HG03196 (cell line): ENCODE measurements around the gene PIP5K1A.
"Not testable (repeated sequence)": the region's sequence is repeated elsewhere in the genome, so short reads cannot be mapped to it uniquely, and the experiment has no call there.

Source experiments
- ATAC-seq: cut with Tn5 transposase; IDR thresholded peaks from one replicate; pipeline ENCODE4 v1.9.1; 2021; ENCODE audit not compliant: unreplicated experiment

PIP5K1A gene

DNA sequence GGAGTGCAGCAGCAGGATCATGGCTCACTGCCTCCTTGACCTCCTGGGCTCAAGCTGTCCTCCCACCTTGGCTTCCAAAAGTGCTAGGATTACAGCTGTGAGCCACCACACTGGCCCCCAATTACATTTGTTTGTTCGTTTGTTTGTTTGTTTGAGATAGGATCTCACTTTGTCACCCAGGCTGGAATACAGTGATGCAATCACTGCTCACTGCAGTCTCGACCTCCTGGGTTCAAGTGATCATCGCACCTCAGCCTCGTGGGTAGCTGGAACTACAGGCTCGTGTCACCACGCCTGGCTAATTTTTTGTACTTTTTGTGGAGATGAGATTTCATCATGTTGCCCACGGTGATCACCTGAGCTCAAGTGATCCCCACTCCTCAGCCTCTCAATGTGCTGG is 6.3 kb upstream of the PIP5K1A start:
- ATAC-seq, result no peak

GRCh38 chr1:151193304-151193703 is 5.0 kb upstream of the PIP5K1A start:
- no peak for ATAC-seq

GRCh38 chr1:151193856-151194255 is 4.5 kb upstream of the PIP5K1A start:
- no peak for ATAC-seq

GRCh38 chr1:151194894-151195594 is 3.3 kb upstream of the PIP5K1A start:
- not testable (repeated sequence) for ATAC-seq

- ATAC-seq, result no peak
Measured at GRCh38 chr1:151196292-151196800, 2.0 kb upstream of the PIP5K1A start.

GRCh38 chr1:151197863-151198253 is 494 bp upstream of the PIP5K1A start:
- ATAC-seq, result no peak

GRCh38 chr1:151199873-151200581 is 1.7 kb downstream of the PIP5K1A start:
- no peak for ATAC-seq

DNA sequence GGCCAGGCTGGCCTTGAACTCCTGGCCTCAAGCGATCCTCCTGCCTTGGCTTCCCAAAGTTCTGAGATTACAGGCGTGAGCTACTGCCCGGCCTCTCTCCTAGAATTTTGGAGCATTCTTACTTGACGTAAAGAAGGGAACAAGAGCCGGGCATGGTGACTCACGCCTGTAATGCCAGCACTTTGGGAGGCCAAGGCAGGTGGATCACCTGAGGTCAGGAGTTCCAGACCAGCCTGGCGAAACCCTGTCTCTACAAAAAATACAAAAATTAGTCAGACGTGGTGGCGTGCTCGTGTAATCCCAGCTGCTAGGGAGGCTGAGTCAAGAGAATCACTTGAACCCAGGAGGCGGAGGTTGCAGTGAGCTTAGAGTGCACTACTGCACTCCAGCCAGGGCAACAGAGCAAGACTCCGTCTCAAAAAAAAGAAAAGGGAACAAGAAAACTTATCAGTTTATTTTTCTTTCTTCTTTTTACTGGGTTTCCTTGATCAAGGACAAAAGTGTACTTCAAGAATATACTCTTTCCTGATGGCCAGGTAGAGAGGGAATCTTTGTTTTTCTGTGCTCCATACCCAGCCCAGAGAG is 7.1 kb downstream of the PIP5K1A start:
- ATAC-seq, result not testable (repeated sequence)

DNA sequence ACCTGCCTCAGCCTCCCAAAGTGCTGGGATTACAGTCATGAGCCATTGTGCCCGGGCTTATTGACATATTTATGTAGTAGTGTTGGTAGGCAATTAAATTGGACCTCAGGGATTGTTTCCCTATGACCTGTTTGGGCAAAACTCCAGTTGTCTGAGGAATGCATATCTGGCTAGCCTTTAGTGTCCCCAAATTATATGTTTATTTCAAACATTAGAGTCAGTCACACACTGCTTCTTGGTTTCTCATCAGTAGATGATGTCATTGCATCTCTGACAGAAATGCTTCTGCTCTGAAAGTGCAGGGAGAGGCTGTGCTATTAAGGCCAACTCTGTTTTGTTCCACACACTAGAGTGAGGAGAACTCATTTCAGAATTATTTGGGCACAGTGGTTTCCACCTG is 12.5 kb downstream of the PIP5K1A start:
- ATAC-seq, result no peak

GRCh38 chr1:151211972-151212705 is 13.8 kb downstream of the PIP5K1A start:
- ATAC-seq, result no peak

DNA sequence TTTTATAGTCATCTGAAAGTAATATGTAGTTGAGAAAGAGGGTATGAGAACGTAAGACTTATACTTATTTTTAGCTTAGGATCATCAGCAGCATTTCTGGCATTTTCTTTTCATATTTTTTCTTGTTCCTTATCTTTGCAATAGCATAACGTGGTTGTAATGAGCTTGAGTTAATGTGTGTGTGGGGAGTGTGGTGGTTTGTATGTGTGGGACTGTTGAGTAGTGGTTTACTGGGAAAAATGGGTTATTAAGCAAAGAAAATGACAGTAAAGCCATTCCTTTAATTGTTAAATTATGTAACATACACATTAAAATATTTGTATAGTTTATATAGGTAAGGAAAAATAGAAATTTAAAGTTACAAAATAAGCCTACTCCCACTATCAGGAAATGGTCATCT is 15.2 kb downstream of the PIP5K1A start:
- no peak for ATAC-seq

GRCh38 chr1:151221616-151222015 is 23.3 kb downstream of the PIP5K1A start:
- no peak for ATAC-seq

- ATAC-seq, result no peak
Measured at GRCh38 chr1:151222130-151222529, 23.8 kb downstream of the PIP5K1A start.

DNA sequence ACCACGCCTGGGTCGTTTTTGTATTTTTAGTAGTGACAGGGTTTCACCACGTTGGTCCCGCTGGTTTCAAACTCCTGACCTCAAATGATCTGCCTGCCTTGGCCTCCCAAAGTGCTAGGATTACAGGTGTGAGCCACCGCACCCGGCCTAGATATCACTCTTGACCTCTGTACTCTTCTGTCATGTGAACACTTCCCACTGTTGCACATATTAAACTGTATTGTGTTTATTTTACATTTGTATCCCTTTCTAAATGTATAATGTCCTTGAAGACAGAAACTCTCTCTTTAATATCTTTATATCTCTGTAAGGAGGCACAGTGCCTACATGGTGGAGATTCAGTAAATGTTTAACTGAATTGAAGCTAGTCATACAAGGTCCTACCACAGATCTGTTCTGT is 36.9 kb downstream of the PIP5K1A start:
- ATAC-seq, result no peak

DNA sequence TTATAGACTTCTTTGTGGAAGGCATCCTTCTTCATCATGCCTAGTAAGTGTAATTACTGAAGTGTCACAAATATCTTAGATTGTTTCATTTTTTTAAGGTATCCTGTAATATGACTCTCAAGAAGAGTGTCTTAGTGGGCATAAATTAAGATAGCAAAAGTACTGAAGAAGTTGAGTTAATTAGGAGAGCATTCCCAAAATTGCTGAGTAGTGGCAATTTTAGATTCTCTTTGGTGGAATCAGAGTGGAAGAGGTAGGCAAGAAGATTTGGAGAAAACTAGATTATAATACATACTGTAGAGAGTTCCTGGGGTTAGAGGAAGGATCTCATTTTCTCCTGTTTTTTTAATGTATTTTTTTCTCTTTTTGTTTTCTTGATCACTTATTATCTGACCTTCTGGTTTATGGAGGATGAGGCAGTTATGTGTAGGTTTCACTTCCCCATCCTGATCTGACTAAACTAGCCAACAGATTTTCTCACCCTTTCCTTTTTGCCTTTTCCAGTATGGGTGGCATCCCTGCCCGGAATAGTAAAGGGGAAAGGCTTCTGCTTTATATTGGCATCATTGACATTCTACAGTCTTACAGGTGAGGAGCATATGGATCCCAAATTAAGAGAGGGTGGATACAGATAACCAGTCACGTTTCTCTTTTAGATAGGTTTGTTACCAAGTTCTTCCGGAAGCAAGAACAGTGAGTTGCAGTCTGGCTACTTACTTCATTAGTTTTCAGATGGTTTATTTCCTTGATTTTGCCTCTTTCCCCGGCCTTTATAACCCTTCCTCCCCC is 39.5 kb downstream of the PIP5K1A start:
- no peak for ATAC-seq

GRCh38 chr1:151238467-151238739 is 40.1 kb downstream of the PIP5K1A start:
- no peak for ATAC-seq

- ATAC-seq, result no peak
Measured at GRCh38 chr1:151242442-151242841, 44.1 kb downstream of the PIP5K1A start.

DNA sequence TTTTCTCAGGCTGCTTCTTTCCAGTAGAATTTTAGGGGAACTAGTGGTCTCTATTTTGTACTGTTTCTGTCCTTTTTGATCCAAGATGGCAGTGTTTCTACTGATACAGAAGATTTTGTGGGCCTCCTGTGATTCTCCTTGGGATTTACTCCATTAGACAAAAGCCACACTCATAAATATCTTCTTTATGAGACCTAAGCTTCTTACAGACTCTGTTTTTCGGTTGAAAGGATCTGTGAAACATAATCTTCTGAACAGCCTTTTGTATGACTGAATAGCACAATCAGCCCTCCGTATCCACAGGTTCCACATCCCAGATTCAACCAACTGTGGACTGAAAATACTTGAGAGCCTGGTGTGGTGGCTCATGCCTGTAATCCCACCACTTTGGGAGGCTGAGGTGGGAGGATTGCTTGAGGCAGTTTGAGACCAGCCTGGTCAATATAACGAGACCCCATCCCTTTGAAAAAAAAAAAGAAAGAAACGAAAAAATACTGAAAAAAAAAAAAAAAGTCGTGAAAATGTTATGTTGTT is 45.4 kb downstream of the PIP5K1A start:
- ATAC-seq, result no peak

- no peak for ATAC-seq
Measured at GRCh38 chr1:151246786-151247185, 48.4 kb downstream of the PIP5K1A start.

DNA sequence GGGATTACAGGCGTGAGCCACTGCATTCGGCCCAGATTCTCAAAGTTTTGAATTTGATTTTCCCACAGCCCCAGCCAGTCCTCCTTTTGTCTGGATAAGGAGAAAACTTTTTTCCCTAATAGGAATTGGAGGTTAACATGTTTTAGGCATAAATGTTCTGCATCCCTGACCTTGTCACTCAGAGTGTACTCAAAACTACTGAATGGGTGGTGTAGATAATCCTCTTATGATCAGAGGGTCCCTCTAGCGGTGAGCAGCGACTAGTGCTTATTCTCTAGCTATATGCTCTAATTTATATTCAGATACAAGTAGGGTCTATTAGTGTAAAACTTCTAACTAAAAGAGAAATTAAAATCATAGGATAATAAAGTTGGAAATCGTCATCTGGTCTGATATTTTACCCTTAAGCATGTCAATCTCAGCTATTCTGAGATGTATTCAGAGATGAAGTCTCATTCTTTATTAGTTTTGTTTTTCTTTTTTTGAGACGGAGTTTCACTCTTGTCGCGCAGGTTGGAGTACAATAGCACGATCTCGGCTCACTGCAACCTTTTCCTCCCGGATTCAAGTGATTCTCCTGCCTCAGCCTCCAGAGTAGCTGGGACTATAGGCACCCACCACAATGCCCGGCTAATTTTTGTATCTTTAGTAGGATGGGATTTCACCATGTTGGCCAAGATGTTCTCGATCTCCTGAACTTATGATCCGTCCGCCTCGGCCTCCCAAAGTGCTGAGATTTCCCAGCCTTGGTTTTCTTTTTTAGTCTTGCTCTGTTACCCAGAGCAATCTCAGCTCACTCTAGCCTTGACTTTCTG is 53.5 kb downstream of the PIP5K1A start:
- ATAC-seq, result no peak
